ENCODE measurements around the gene CHSY1.

- TF ChIP-seq EZH2phosphoT487 (IDR thresholded peaks at IDR 0.05; ENCODE audit: insufficient read depth, low read depth) = no peak
- TF ChIP-seq EZH2 (IDR thresholded peaks at IDR 0.05; ENCODE audit: insufficient read depth, poor library complexity, severe bottlenecking) = no peak
Measured at GRCh38 chr15:101207867-101208288, 44.0 kb downstream of the CHSY1 start.

Data from GM23248 (cell line).